Measurements from ENCODE around the gene ALG9. TPM values are rescaled to one million over a fixed set of nuclear protein-coding genes. Genes with fewer than 3 reads are reported as not detected.

ALG9 gene
- total RNA-seq, 1 experiment from 2014 or later: 28.8 TPM

DNA sequence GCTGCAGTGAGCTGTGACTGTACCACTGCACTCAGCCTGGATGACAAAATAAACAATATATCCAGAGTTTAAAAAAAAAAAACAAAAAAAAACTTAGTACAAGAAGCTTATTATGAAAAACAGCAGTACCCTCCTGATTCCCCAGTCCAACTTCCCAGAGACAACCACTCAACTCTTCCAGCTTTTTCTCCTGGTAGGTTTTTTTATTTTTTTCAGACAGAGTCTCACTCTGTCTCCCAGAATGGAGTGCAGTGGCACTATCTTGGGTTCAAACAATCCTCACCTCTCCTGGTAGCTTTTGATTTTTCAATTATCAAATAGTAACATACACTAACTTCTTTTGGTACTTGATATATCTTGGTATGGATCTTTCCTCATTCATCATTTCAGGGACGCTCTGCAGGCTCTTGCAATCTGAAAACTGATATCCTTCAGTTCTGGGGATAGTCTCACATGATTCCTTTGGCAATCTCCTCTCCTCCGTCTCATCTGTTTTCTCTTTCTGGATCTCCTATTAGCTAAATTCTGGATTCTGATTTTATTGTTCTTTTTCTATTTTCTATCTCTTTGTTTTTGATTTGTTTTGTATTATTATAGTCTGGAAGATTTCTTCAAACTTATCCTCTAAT lies 44.9 kb downstream of the ALG9 start:
- ChIA-PET POLR2A (interaction anchor here (0.6 to 1.3 kb wide), 6 partner anchors 8 to 61 kb away, joined by 3 to 4 read pairs (median 3); partner anchors contain the start of gene PPP2R1B), CTCF (interaction anchor here (0.6 to 2.1 kb wide), 4 partner anchors 15 to 239 kb away, joined by 3 to 8 read pairs (median 3); no protein-coding TSS in a partner anchor)
- Mint-ChIP-seq H3K4me3 (ENCODE audit: unreplicated experiment) (no peak overlapping the region), H3K27ac (ENCODE audit: low read depth, unreplicated experiment) (no peak overlapping the region), H3K9me3 (ENCODE audit: unreplicated experiment) (no peaks in the 10 kb centered on the region), H3K4me1 (ENCODE audit: insufficient read depth, unreplicated experiment) (no peaks in the 10 kb centered on the region), H3K36me3 (ENCODE audit: insufficient read depth, unreplicated experiment) (peaks cover 30% of the 10 kb centered on the region), H3K27me3 (ENCODE audit: insufficient read depth, unreplicated experiment) (no peaks in the 10 kb centered on the region)
- TF ChIP-seq CTCF (IDR thresholded peaks at IDR 0.05; ENCODE audit: unreplicated experiment): no peak
- intact Hi-C loops (cut with micrococcal nuclease): no loop called here
- BruUV-seq (replicated peaks): no TSS peak
- no peak for DNase-seq (ENCODE audit: unreplicated experiment)

DNA sequence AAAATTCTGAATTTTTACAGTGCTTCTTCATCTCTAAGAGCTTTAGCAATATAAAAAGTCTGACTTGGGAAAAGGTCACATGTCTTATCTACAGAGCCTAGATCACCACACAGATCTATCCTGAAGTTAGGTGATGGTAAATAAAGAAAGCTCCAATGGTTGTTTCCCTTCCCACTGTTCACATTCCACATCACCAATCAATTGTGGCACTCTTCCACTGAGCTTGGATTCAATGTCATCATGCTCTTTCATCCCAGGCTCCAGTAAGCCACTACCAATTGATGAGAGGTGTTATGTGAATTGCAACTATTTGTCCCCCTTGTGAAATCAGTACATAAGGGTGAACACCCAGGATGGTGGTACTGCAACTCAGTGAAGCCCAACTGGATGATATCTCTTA lies 47.8 kb downstream of the ALG9 start:
- no peak for TF ChIP-seq CTCF (IDR thresholded peaks at IDR 0.05; ENCODE audit: unreplicated experiment)
- ChIA-PET CTCF (interaction anchor here (0.5 to 1.1 kb wide), 4 partner anchors 27 to 240 kb away, joined by 3 to 5 read pairs (median 4); no protein-coding TSS in a partner anchor), POLR2A (interaction anchor here (1.4 kb wide), 1 partner anchor 236 kb away, joined by 3 read pairs; no protein-coding TSS in a partner anchor)
- Mint-ChIP-seq H3K36me3 (ENCODE audit: insufficient read depth, unreplicated experiment) (peaks cover 34% of the 10 kb centered on the region), H3K4me3 (ENCODE audit: unreplicated experiment) (no peak overlapping the region), H3K27ac (ENCODE audit: low read depth, unreplicated experiment) (no peak overlapping the region), H3K9me3 (ENCODE audit: unreplicated experiment) (no peaks in the 10 kb centered on the region), H3K27me3 (ENCODE audit: insufficient read depth, unreplicated experiment) (no peaks in the 10 kb centered on the region), H3K4me1 (ENCODE audit: insufficient read depth, unreplicated experiment) (no peaks in the 10 kb centered on the region)
- intact Hi-C loops (cut with micrococcal nuclease): no loop called here
- no peak for DNase-seq (ENCODE audit: unreplicated experiment)
- no TSS peak for BruUV-seq (replicated peaks)

GRCh38 chr11:111823131-111823530 lies 48.2 kb downstream of the ALG9 start:
- no peak overlapping the region for H3K27ac Mint-ChIP-seq (ENCODE audit: low read depth, unreplicated experiment)
- POLR2A ChIA-PET: interaction anchor here (0.6 to 1.4 kb wide), 3 partner anchors 10 to 236 kb away, joined by 3 to 4 read pairs (median 3); no protein-coding TSS in a partner anchor
- H3K4me3 Mint-ChIP-seq (ENCODE audit: unreplicated experiment): no peak overlapping the region
- BruUV-seq (replicated peaks): no TSS peak
- peaks cover 32% of the 10 kb centered on the region for H3K36me3 Mint-ChIP-seq (ENCODE audit: insufficient read depth, unreplicated experiment)
- CTCF ChIA-PET: interaction anchor here (0.5 to 1.1 kb wide), 5 partner anchors 27 to 240 kb away, joined by 3 to 5 read pairs (median 4); no protein-coding TSS in a partner anchor
- no peak for TF ChIP-seq CTCF (IDR thresholded peaks at IDR 0.05; ENCODE audit: unreplicated experiment)
- H3K9me3 Mint-ChIP-seq (ENCODE audit: unreplicated experiment): no peaks in the 10 kb centered on the region
- intact Hi-C loops (cut with micrococcal nuclease): no loop called here
- H3K27me3 Mint-ChIP-seq (ENCODE audit: insufficient read depth, unreplicated experiment): no peaks in the 10 kb centered on the region
- no peaks in the 10 kb centered on the region for H3K4me1 Mint-ChIP-seq (ENCODE audit: insufficient read depth, unreplicated experiment)
- no peak for DNase-seq (ENCODE audit: unreplicated experiment)

DNA sequence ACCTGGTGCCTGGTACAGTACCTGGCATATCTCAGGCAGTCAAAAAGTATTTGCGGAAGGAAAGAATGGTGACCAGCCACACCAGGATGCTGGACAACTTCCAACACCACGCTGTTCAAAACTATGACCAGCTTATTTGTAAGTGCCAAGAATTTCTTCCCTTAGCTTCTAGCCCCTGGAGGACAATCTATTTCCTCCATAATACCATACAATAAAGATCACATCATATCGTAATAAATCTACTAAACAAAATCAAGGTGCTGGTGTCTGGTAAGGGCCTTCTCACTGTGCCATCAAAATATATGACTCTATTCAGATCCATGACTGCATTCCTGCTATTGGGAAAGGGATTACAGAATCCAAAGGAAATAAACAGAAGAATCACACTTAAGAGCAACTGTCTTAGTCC lies 51.5 kb downstream of the ALG9 start:
- Mint-ChIP-seq H3K36me3 (ENCODE audit: insufficient read depth, unreplicated experiment) (peaks cover 50% of the 10 kb centered on the region), H3K27ac (ENCODE audit: low read depth, unreplicated experiment) (no peak overlapping the region), H3K9me3 (ENCODE audit: unreplicated experiment) (no peaks in the 10 kb centered on the region), H3K4me3 (ENCODE audit: unreplicated experiment) (no peak overlapping the region), H3K27me3 (ENCODE audit: insufficient read depth, unreplicated experiment) (no peaks in the 10 kb centered on the region), H3K4me1 (ENCODE audit: insufficient read depth, unreplicated experiment) (no peaks in the 10 kb centered on the region)
- POLR2A ChIA-PET: no interaction called here
- TF ChIP-seq CTCF (IDR thresholded peaks at IDR 0.05; ENCODE audit: unreplicated experiment): no peak
- intact Hi-C loops (cut with micrococcal nuclease): no loop called here
- no TSS peak for BruUV-seq (replicated peaks)
- CTCF ChIA-PET: interaction anchor here (0.6 to 1.0 kb wide), 2 partner anchors 22 to 348 kb away, joined by 3 to 6 read pairs; no protein-coding TSS in a partner anchor
- no peak for DNase-seq (ENCODE audit: unreplicated experiment)
